OCI-LY1 (cell line): Measurements from ENCODE around the gene SPATA2L.

Experiments used
- H2AFZ ChIP-seq: fragments of 200-600 bp; sonication (generic), shearing (Covaris generic); 2 replicates; pipeline ENCODE4 v1.6.0; 2014; ENCODE audit warnings: antibody characterized with exemption, mild to moderate bottlenecking, low read length
- H3F3A ChIP-seq: fragments of 200-600 bp; sonication (generic), shearing (Covaris generic); 2 replicates; pipeline ENCODE4 v1.6.0; 2014; ENCODE audit warnings: mild to moderate bottlenecking, antibody characterized with exemption, low read length, moderate library complexity; ENCODE audit not compliant: insufficient read depth
- H3K27ac ChIP-seq: fragments of 200-600 bp; sonication (generic); 2 replicates; pipeline ENCODE4 v1.5.1; 2014; ENCODE audit warnings: low read length, mixed run types, mild to moderate bottlenecking, low read depth; ENCODE audit not compliant: poor library complexity, severe bottlenecking
- H3K27me3 ChIP-seq: fragments of 200-600 bp; sonication (generic); 2 replicates; pipeline ENCODE4 v1.6.0; 2014; ENCODE audit warnings: antibody characterized with exemption, mild to moderate bottlenecking, low read length, moderate library complexity; ENCODE audit not compliant: insufficient read depth
- H3K36me3 ChIP-seq: fragments of 200-600 bp; sonication (generic); 2 replicates; pipeline ENCODE4 v1.6.1; 2014; ENCODE audit warnings: mild to moderate bottlenecking, antibody characterized with exemption, low read length, moderate library complexity, mixed read lengths; ENCODE audit not compliant: insufficient read depth
- H3K4me1 ChIP-seq: fragments of 200-600 bp; sonication (generic); 2 replicates; pipeline ENCODE4 v1.5.1; 2014; ENCODE audit warnings: mild to moderate bottlenecking, low read length, moderate library complexity; ENCODE audit not compliant: insufficient read depth, severe bottlenecking
- H3K4me2 ChIP-seq: fragments of 200-600 bp; sonication (generic), shearing (Covaris generic); 2 replicates; pipeline ENCODE4 v1.6.1; 2014; ENCODE audit warnings: low read length
- H3K4me3 ChIP-seq: fragments of 200-600 bp; sonication (generic); 2 replicates; pipeline ENCODE4 v1.5.1; 2014; ENCODE audit warnings: low read length, low read depth, mild to moderate bottlenecking, mixed read lengths; ENCODE audit not compliant: poor library complexity, severe bottlenecking
- H3K79me2 ChIP-seq: fragments of 200-600 bp; shearing (Covaris generic); 2 replicates; pipeline ENCODE4 v1.6.1; 2016; ENCODE audit warnings: mixed run types, low read length, mixed read lengths; ENCODE audit not compliant: insufficient read depth
- H3K9ac ChIP-seq: fragments of 200-600 bp; sonication (generic), shearing (Covaris generic); 2 replicates; pipeline ENCODE4 v1.6.1; 2014; ENCODE audit warnings: mild to moderate bottlenecking, low read length, mixed read lengths
- H3K9me2 ChIP-seq: fragments of 200-600 bp; sonication (generic), shearing (Covaris generic); 2 replicates; pipeline ENCODE4 v1.6.1; 2014; ENCODE audit warnings: low read depth, mild to moderate bottlenecking, low read length, mixed read lengths
- H3K9me3 ChIP-seq: fragments of 200-600 bp; shearing (Covaris generic); 2 replicates; pipeline ENCODE4 v1.6.1; 2014; ENCODE audit warnings: low read length, mixed read lengths
- H4K20me1 ChIP-seq: fragments of 200-600 bp; sonication (generic), shearing (Covaris generic); 2 replicates; pipeline ENCODE4 v1.6.0; 2016; ENCODE audit warnings: mild to moderate bottlenecking, low read length; ENCODE audit not compliant: insufficient read depth
- CTCF ChIP-seq: fragments of 200-600 bp; sonication (generic), shearing (Covaris generic); IDR thresholded peaks from 2 replicates; pipeline ENCODE4 v1.5.1; 2017; ENCODE audit warnings: mild to moderate bottlenecking, antibody characterized with exemption, low read length, moderate library complexity, mixed read lengths
- EZH2 ChIP-seq: fragments of 200-600 bp; sonication (generic), shearing (Covaris generic); IDR thresholded peaks from 2 replicates; pipeline ENCODE4 v1.8.0; 2017; ENCODE audit warnings: borderline replicate concordance, mixed run types, mild to moderate bottlenecking, antibody characterized with exemption, low read length, moderate library complexity, mixed read lengths

Gene SPATA2L

GRCh38 chr16:89688395-89688794, 13.1 kb downstream of the SPATA2L start:
- no peak overlapping the region for H3K4me3 ChIP-seq
- H3K4me2 ChIP-seq, result no peak overlapping the region
- H3K9me2 ChIP-seq, result no peaks in the 10 kb centered on the region
- H3K36me3 ChIP-seq, result peaks cover 55% of the 10 kb centered on the region
- H3K4me1 ChIP-seq, result peaks cover 11% of the 10 kb centered on the region
- H3K79me2 ChIP-seq, result no peaks in the 10 kb centered on the region; the same call in 1 of the 2 replicates
- H3K27ac ChIP-seq, result no peak overlapping the region
- no peaks in the 10 kb centered on the region for H4K20me1 ChIP-seq
- no peaks in the 10 kb centered on the region for H3K9me3 ChIP-seq
- TF ChIP-seq EZH2 (no peak), CTCF (no peak)
- H3K9ac ChIP-seq, result no peak overlapping the region
- no peaks in the 10 kb centered on the region for H3F3A ChIP-seq
- no peak overlapping the region for H2AFZ ChIP-seq
- no peaks in the 10 kb centered on the region for H3K27me3 ChIP-seq

GRCh38 chr16:89687092-89687940, 14.2 kb downstream of the SPATA2L start:
- Histone ChIP-seq H4K20me1 (no peaks in the 10 kb centered on the region), H3F3A (no peaks in the 10 kb centered on the region), H3K9ac (peak overlapping the region; percentile 86), H3K4me2 (peak overlapping the region; percentile 89), H3K4me3 (peak overlapping the region; percentile 75), H3K27me3 (no peaks in the 10 kb centered on the region), H3K79me2 (no peaks in the 10 kb centered on the region; the same call in 1 of the 2 replicates), H3K9me3 (no peaks in the 10 kb centered on the region), H3K27ac (peak overlapping the region; percentile 85), H2AFZ (no peak overlapping the region), H3K9me2 (no peaks in the 10 kb centered on the region), H3K4me1 (peaks cover 11% of the 10 kb centered on the region), H3K36me3 (peaks cover 53% of the 10 kb centered on the region)
- TF ChIP-seq EZH2 (no peak), CTCF (no peak)

GRCh38 chr16:89686520-89687091, 14.9 kb downstream of the SPATA2L start, which contains the start of gene CDK10:
CDK10 (plus strand) TSS chr16:89686689; CDS start chr16:89686711, 22 bp downstream.
- Histone ChIP-seq H3K9me2 (no peaks in the 10 kb centered on the region), H3K36me3 (peaks cover 48% of the 10 kb centered on the region), H3K4me3 (peak within 1 kb of the TSS; percentile 75), H3F3A (no peaks in the 10 kb centered on the region), H3K9me3 (no peaks in the 10 kb centered on the region), H4K20me1 (no peaks in the 10 kb centered on the region), H3K9ac (peak within 1 kb of the TSS; percentile 86), H3K27me3 (no peaks in the 10 kb centered on the region), H3K79me2 (no peaks in the 10 kb centered on the region; the same call in 1 of the 2 replicates), H3K27ac (peak within 1 kb of the TSS; percentile 85), H3K4me2 (peak within 1 kb of the TSS; percentile 89), H3K4me1 (peaks cover 11% of the 10 kb centered on the region), H2AFZ (no peak within 1 kb of the TSS)
- TF ChIP-seq EZH2 (no peak), CTCF (no peak)
